ENCODE results near the gene WWC1.

DNA sequence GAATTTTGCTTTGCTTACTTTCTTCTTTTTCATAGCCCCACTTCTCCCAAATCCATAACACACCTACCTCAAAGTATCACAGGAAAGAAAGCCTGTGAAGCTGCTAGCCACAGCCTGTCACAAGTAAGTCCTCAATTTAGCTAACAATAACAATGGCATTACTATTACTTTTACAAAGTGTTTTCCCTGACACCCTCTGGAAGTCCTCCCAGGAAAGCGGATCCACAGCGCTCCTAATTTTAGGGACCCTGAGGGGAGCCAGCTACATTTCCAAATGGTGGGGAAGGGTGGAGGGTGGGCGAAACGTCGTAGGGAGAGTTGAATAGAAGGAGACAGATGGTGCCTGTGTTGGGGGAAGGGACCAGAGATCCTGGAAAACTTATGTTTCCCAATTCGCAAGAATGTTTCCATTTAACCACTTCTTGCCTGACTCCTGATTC, 523 bp upstream of the WWC1 start:
- TF ChIP-seq SP1 (IDR thresholded peaks at IDR 0.05; ENCODE audit: low read depth, low read length): no peak
- TF ChIP-seq MEF2A (IDR thresholded peaks at IDR 0.05; ENCODE audit: insufficient read depth, low read depth, low read length): no peak
- TF ChIP-seq POLR2A (IDR thresholded peaks at IDR 0.05; ENCODE audit: low read depth, low read length): no peak
- no peak for TF ChIP-seq CEBPB (IDR thresholded peaks at IDR 0.05; ENCODE audit: borderline replicate concordance in 1 of 2, low read depth in 2 of 2, low read length in 2 of 2)
- TF ChIP-seq EGR1 (IDR thresholded peaks at IDR 0.05; ENCODE audit: borderline replicate concordance in 1 of 2, low read depth in 2 of 2, low read length in 2 of 2): no peak
- TF ChIP-seq MYB (IDR thresholded peaks at IDR 0.05; ENCODE audit: borderline replicate concordance, low read depth, low read length): no peak
- TF ChIP-seq TBL1XR1 (IDR thresholded peaks at IDR 0.05; ENCODE audit: low read depth, low read length): no peak
- TF ChIP-seq, protein P1, sequence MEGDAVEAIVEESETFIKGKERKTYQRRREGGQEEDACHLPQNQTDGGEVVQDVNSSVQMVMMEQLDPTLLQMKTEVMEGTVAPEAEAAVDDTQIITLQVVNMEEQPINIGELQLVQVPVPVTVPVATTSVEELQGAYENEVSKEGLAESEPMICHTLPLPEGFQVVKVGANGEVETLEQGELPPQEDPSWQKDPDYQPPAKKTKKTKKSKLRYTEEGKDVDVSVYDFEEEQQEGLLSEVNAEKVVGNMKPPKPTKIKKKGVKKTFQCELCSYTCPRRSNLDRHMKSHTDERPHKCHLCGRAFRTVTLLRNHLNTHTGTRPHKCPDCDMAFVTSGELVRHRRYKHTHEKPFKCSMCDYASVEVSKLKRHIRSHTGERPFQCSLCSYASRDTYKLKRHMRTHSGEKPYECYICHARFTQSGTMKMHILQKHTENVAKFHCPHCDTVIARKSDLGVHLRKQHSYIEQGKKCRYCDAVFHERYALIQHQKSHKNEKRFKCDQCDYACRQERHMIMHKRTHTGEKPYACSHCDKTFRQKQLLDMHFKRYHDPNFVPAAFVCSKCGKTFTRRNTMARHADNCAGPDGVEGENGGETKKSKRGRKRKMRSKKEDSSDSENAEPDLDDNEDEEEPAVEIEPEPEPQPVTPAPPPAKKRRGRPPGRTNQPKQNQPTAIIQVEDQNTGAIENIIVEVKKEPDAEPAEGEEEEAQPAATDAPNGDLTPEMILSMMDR (IDR thresholded peaks at IDR 0.05 in 2 of 3, conservative IDR thresholded peaks at IDR 0.05 in 1 of 3; ENCODE audit: control insufficient read depth in 2 of 3, extremely low read depth in 1 of 3, insufficient read depth in 1 of 3, low read depth in 3 of 3, low read length in 3 of 3): no peak
- TF ChIP-seq RBBP5 (conservative IDR thresholded peaks at IDR 0.05): no peak
- no peak for TF ChIP-seq HDAC6 (IDR thresholded peaks at IDR 0.05; ENCODE audit: unreplicated experiment)
- TF ChIP-seq, protein P2, sequence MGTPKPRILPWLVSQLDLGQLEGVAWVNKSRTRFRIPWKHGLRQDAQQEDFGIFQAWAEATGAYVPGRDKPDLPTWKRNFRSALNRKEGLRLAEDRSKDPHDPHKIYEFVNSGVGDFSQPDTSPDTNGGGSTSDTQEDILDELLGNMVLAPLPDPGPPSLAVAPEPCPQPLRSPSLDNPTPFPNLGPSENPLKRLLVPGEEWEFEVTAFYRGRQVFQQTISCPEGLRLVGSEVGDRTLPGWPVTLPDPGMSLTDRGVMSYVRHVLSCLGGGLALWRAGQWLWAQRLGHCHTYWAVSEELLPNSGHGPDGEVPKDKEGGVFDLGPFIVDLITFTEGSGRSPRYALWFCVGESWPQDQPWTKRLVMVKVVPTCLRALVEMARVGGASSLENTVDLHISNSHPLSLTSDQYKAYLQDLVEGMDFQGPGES (IDR thresholded peaks at IDR 0.05): no peak
- TF ChIP-seq RFX5 (IDR thresholded peaks at IDR 0.05; ENCODE audit: low read depth, low read length): no peak
- TF ChIP-seq, protein P3, sequence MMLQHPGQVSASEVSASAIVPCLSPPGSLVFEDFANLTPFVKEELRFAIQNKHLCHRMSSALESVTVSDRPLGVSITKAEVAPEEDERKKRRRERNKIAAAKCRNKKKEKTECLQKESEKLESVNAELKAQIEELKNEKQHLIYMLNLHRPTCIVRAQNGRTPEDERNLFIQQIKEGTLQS (IDR thresholded peaks at IDR 0.05; ENCODE audit: borderline replicate concordance, extremely low read depth, low read depth, low read length): no peak
- TF ChIP-seq SMC3 (IDR thresholded peaks at IDR 0.05; ENCODE audit: borderline replicate concordance, low read length): no peak
